Measurements from ENCODE around the gene TUSC2.

TUSC2 gene

GRCh38 chr3:50323614-50324199, 4.3 kb downstream of the TUSC2 start:
- Mint-ChIP-seq H3K9me3 (no peaks in the 10 kb centered on the region), H3K27ac (no peak overlapping the region), H3K4me3 (no peak overlapping the region), H3K27me3 (ENCODE audit: low read depth, poor library complexity) (peaks cover 9% of the 10 kb centered on the region), H3K36me3 (ENCODE audit: low read depth) (peaks cover 12% of the 10 kb centered on the region), H3K4me1 (peaks cover 54% of the 10 kb centered on the region)
- no peak for DNase-seq
- TF ChIP-seq CTCF (IDR thresholded peaks at IDR 0.05), result no peak

GRCh38 chr3:50323092-50323600, 4.9 kb downstream of the TUSC2 start:
- H3K4me1 Mint-ChIP-seq, result peaks cover 54% of the 10 kb centered on the region
- H3K36me3 Mint-ChIP-seq (ENCODE audit: low read depth), result peaks cover 16% of the 10 kb centered on the region
- H3K27me3 Mint-ChIP-seq (ENCODE audit: low read depth, poor library complexity), result peaks cover 9% of the 10 kb centered on the region
- no peak overlapping the region for H3K27ac Mint-ChIP-seq
- H3K4me3 Mint-ChIP-seq, result peak overlapping the region; percentile 84
- no peak for TF ChIP-seq CTCF (IDR thresholded peaks at IDR 0.05)
- H3K9me3 Mint-ChIP-seq, result no peaks in the 10 kb centered on the region
- no peak for DNase-seq

- Mint-ChIP-seq H3K4me3 (peak within 1 kb of the TSS; percentile 84), H3K27me3 (ENCODE audit: low read depth, poor library complexity) (peaks cover 9% of the 10 kb centered on the region), H3K27ac (peak within 1 kb of the TSS; percentile 100), H3K9me3 (no peaks in the 10 kb centered on the region), H3K36me3 (ENCODE audit: low read depth) (peaks cover 16% of the 10 kb centered on the region), H3K4me1 (peaks cover 56% of the 10 kb centered on the region)
- no peak for TF ChIP-seq CTCF (IDR thresholded peaks at IDR 0.05)
- no peak for DNase-seq
Measured at GRCh38 chr3:50322386-50323091, 5.5 kb downstream of the TUSC2 start, which contains the start of gene HYAL2. Gene HYAL2, minus strand, starts transcription at chr3:50322745. Its CDS starts 2,256 bp downstream, at chr3:50320489.

- Mint-ChIP-seq H3K4me1 (peaks cover 56% of the 10 kb centered on the region), H3K36me3 (ENCODE audit: low read depth) (peaks cover 16% of the 10 kb centered on the region), H3K27me3 (ENCODE audit: low read depth, poor library complexity) (peaks cover 9% of the 10 kb centered on the region), H3K4me3 (peak overlapping the region; percentile 84), H3K27ac (no peak overlapping the region), H3K9me3 (no peaks in the 10 kb centered on the region)
- no peak for DNase-seq
- TF ChIP-seq CTCF (IDR thresholded peaks at IDR 0.05), result no peak
Measured at GRCh38 chr3:50322115-50322385, 6.0 kb downstream of the TUSC2 start.

GRCh38 chr3:50321336-50322114, 6.5 kb downstream of the TUSC2 start:
- H3K4me3 Mint-ChIP-seq, result peak overlapping the region; percentile 84
- H3K27me3 Mint-ChIP-seq (ENCODE audit: low read depth, poor library complexity), result peaks cover 9% of the 10 kb centered on the region
- peak; percentile 87 for DNase-seq
- H3K36me3 Mint-ChIP-seq (ENCODE audit: low read depth), result peaks cover 19% of the 10 kb centered on the region
- H3K4me1 Mint-ChIP-seq, result peaks cover 57% of the 10 kb centered on the region
- no peaks in the 10 kb centered on the region for H3K9me3 Mint-ChIP-seq
- peak; percentile 57 for TF ChIP-seq CTCF (IDR thresholded peaks at IDR 0.05)
- H3K27ac Mint-ChIP-seq, result peak overlapping the region; percentile 100
